AG04450 (cell line): ENCODE results near the gene FGF6. TPM values are rescaled to one million over a fixed set of nuclear protein-coding genes. Genes with fewer than 3 reads are reported as not detected.

ENCODE experiments used
- CTCF ChIA-PET: fragments of 300-600, 350-600 bp; formaldehyde crosslinking; extraction: SDS; loops from one replicate; lab custom pipeline; 2022; ENCODE audit warnings: antibody characterized with exemption, inconsistent platforms; lab: Charles Lee
- POLR2A ChIA-PET: fragments of 350-600 bp; formaldehyde crosslinking; extraction: SDS; loops from one replicate; lab custom pipeline; 2021; ENCODE audit warnings: antibody characterized with exemption, inconsistent platforms; lab: Yijun Ruan, JAX
- DNase-seq: peaks from one replicate; pipeline ENCODE4 v3.0.0-alpha.2; 2011; ENCODE audit warnings: low read depth, low spot score
- H3K27ac ChIP-seq: one replicate; pipeline ENCODE4 v1.5.1; 2012; ENCODE audit warnings: low read depth, low read length, control low read depth
- H3K27me3 ChIP-seq: one replicate; pipeline ENCODE4 v1.6.0; 2012; ENCODE audit warnings: low read length; ENCODE audit not compliant: control insufficient read depth, insufficient read depth
- H3K4me3 ChIP-seq: 2 replicates; pipeline ENCODE4 v1.5.1; 2011; ENCODE audit warnings: mild to moderate bottlenecking, low read depth, low read length, control low read depth
- H3K9me3 ChIP-seq: 2 replicates; pipeline ENCODE4 v1.5.1; 2012; ENCODE audit warnings: low read length; ENCODE audit not compliant: control insufficient read depth, insufficient read depth
- polyA plus RNA-seq: library from polyadenylated mRNA; depleted of rRNA; stranded (reverse); fragments of >200 nt; gene quantifications from 2 replicates; pipeline ENCODE4 v1.2.3, GENCODE V29; 2011
- TF ChIP-seq, protein P1 (sequence below): IDR thresholded peaks from 2 replicates; pipeline ENCODE4 v1.5.1; 2011; ENCODE audit warnings: low read depth, low read length, control low read depth, inconsistent platforms

FGF6 gene
- polyA plus RNA-seq, 1 experiment = not detected

GRCh38 chr12:4441355-4442335 is 4.0 kb downstream of the FGF6 start:
- CTCF ChIA-PET = no interaction called here
- POLR2A ChIA-PET = no interaction called here
- TF ChIP-seq, protein P1, sequence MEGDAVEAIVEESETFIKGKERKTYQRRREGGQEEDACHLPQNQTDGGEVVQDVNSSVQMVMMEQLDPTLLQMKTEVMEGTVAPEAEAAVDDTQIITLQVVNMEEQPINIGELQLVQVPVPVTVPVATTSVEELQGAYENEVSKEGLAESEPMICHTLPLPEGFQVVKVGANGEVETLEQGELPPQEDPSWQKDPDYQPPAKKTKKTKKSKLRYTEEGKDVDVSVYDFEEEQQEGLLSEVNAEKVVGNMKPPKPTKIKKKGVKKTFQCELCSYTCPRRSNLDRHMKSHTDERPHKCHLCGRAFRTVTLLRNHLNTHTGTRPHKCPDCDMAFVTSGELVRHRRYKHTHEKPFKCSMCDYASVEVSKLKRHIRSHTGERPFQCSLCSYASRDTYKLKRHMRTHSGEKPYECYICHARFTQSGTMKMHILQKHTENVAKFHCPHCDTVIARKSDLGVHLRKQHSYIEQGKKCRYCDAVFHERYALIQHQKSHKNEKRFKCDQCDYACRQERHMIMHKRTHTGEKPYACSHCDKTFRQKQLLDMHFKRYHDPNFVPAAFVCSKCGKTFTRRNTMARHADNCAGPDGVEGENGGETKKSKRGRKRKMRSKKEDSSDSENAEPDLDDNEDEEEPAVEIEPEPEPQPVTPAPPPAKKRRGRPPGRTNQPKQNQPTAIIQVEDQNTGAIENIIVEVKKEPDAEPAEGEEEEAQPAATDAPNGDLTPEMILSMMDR = no peak
- no peak overlapping the region for H3K27ac ChIP-seq
- H3K27me3 ChIP-seq = peaks cover 20% of the 10 kb centered on the region
- no peak for DNase-seq
- H3K9me3 ChIP-seq = no peaks in the 10 kb centered on the region; the same call in 1 of the 2 replicates
- no peak overlapping the region for H3K4me3 ChIP-seq

GRCh38 chr12:4440187-4440941 is 5.3 kb downstream of the FGF6 start:
- Histone ChIP-seq H3K9me3 (no peaks in the 10 kb centered on the region; the same call in 1 of the 2 replicates), H3K27me3 (peaks cover 18% of the 10 kb centered on the region), H3K27ac (no peak overlapping the region), H3K4me3 (no peak overlapping the region)
- CTCF ChIA-PET = interaction anchor here (1.0 kb wide), 1 partner anchor 19 kb away, joined by 4 read pairs; no protein-coding TSS in a partner anchor
- no peak for DNase-seq
- POLR2A ChIA-PET = no interaction called here
- TF ChIP-seq, protein P1 = no peak

DNA sequence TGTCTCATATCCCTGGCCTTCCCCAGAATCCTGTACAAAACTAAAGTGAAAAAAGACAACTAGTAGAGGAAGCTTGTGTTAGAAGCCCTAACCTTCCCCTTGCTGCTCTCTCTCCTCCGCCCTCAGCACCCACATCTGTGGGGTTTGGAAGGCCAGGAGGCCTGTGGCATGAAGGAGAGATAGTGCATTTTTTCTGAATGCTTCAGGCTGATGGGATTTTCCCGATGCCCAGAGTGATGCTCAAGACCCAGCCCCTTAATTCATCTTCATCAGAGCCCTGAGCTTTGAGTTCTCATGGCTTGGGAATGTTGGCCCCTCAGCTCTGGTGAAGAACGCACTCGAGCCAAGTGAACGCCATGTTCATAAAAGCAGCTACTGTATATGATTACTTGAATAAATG is 5.9 kb downstream of the FGF6 start:
- TF ChIP-seq, protein P1 = no peak
- H3K9me3 ChIP-seq = no peaks in the 10 kb centered on the region
- ChIA-PET POLR2A (interaction anchor here (0.6 kb wide), 1 partner anchor 17 kb away, joined by 3 read pairs; no protein-coding TSS in a partner anchor), CTCF (interaction anchor here (1.0 kb wide), 1 partner anchor 19 kb away, joined by 4 read pairs; no protein-coding TSS in a partner anchor)
- peaks cover 14% of the 10 kb centered on the region for H3K27me3 ChIP-seq
- H3K27ac ChIP-seq = no peak overlapping the region
- no peak overlapping the region for H3K4me3 ChIP-seq
- no peak for DNase-seq

- DNase-seq = no peak
- Histone ChIP-seq H3K27me3 (peaks cover 14% of the 10 kb centered on the region), H3K27ac (no peak overlapping the region), H3K4me3 (no peak overlapping the region), H3K9me3 (no peaks in the 10 kb centered on the region)
- ChIA-PET CTCF (no interaction called here), POLR2A (interaction anchor here (0.6 kb wide), 1 partner anchor 18 kb away, joined by 3 read pairs; no protein-coding TSS in a partner anchor)
- TF ChIP-seq, protein P1 = no peak
These were observed 6.6 kb downstream of the FGF6 start for GRCh38 chr12:4438834-4439596.
